ENCODE measurements around the gene SEMA3C.
A peak's percentile ranks its signal among the peaks of the same experiment; 100 is the strongest.

SEMA3C gene

GRCh38 chr7:80766724-80767123 lies 152.1 kb downstream of the SEMA3C start:
- TF ChIP-seq, protein P1, sequence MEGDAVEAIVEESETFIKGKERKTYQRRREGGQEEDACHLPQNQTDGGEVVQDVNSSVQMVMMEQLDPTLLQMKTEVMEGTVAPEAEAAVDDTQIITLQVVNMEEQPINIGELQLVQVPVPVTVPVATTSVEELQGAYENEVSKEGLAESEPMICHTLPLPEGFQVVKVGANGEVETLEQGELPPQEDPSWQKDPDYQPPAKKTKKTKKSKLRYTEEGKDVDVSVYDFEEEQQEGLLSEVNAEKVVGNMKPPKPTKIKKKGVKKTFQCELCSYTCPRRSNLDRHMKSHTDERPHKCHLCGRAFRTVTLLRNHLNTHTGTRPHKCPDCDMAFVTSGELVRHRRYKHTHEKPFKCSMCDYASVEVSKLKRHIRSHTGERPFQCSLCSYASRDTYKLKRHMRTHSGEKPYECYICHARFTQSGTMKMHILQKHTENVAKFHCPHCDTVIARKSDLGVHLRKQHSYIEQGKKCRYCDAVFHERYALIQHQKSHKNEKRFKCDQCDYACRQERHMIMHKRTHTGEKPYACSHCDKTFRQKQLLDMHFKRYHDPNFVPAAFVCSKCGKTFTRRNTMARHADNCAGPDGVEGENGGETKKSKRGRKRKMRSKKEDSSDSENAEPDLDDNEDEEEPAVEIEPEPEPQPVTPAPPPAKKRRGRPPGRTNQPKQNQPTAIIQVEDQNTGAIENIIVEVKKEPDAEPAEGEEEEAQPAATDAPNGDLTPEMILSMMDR (conservative IDR thresholded peaks at IDR 0.05): no peak
- peak overlapping the region; percentile 78 for H3K27ac ChIP-seq

DNA sequence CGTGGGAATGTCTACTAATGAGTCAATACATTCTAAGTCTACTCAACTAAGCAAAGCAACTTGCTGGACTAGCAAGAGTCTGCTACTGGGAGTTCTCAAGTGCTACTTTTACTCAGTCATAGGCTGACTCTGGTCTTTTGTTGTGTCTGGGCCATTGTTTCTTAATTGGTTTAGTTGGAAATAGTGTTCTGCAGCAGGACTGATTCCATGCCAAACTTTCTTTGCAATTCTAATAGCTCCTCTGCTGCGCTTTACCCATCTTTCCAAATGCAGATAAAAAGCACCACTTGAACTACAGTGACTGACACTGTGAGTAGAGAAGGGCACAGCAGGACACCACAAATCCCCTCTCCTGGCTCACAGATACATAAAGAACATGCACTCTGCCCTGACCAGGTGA lies 154.7 kb downstream of the SEMA3C start:
- TF ChIP-seq, protein P1 (conservative IDR thresholded peaks at IDR 0.05): no peak
- no peak overlapping the region for H3K27ac ChIP-seq

DNA sequence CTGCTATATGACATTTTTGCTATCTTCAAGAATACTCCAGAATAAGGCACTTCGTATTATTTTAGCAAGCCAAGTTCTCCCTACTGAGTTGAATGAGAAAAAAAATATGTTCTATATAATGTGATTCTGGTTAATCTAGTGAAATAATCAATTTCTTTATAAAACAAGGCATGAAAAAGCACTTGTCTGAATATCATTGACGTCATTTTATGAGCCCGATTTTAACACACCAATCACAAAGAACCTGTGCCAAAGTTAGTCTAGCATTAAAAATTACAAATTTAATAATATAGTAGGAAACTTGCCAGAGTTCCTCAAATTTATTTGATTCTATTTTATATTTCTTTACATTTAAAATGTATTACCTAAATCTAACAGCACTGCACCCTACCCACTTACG lies 155.1 kb downstream of the SEMA3C start:
- no peak overlapping the region for H3K27ac ChIP-seq
- TF ChIP-seq, protein P1 (conservative IDR thresholded peaks at IDR 0.05): no peak

DNA sequence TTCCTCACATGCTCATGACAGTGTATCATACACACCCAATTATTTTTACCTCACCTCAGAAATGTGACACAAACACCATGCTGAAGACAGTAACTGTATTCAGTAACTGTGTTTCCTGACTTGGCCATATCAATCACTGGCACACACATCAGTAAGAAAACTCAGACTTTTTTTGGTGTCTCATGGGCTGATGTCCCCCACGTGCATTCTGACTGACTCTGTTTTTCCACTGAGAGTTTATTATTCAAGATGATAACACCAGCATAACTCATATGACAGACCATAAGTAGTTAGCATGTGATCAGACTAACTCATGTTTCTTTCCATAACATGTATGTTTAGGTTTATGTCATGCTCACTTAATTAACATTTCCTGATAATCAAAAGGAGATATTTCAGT lies 155.6 kb downstream of the SEMA3C start:
- TF ChIP-seq, protein P1 (conservative IDR thresholded peaks at IDR 0.05): no peak
- H3K27ac ChIP-seq: no peak overlapping the region

- TF ChIP-seq, protein P1 (conservative IDR thresholded peaks at IDR 0.05): no peak
These were observed 158.6 kb downstream of the SEMA3C start for GRCh38 chr7:80760292-80760691.

GRCh38 chr7:80752954-80753690 lies 165.7 kb downstream of the SEMA3C start:
- TF ChIP-seq, protein P1 (conservative IDR thresholded peaks at IDR 0.05): no peak

More at GRCh38 chr7:80760292-80760691, 158.6 kb downstream of the SEMA3C start:
- H3K27ac ChIP-seq: peak overlapping the region; percentile 40

GRCh38 chr7:80749270-80749669 lies 169.6 kb downstream of the SEMA3C start:
- no peak overlapping the region for H3K27ac ChIP-seq

More at GRCh38 chr7:80752954-80753690, 165.7 kb downstream of the SEMA3C start:
- no peak overlapping the region for H3K27ac ChIP-seq

More at GRCh38 chr7:80749270-80749669, 169.6 kb downstream of the SEMA3C start:
- TF ChIP-seq, protein P1 (conservative IDR thresholded peaks at IDR 0.05): no peak

All from VCaP (cell line).